Testis (tissue), 3 donors: ENCODE results near the gene BMP7. TPM values are rescaled to one million over a fixed set of nuclear protein-coding genes. Genes with fewer than 3 reads are reported as not detected.

Experiments used
- DNase-seq: peaks from one replicate; pipeline ENCODE4 v3.0.0-alpha.2; 2019
- H3K27ac ChIP-seq, 2 donors: fragments of 200-600 bp; sonication (generic); one replicate each; pipeline ENCODE4 v1.5.1; 2019
- H3K27me3 ChIP-seq: fragments of 200-600 bp; sonication (generic); one replicate; pipeline ENCODE4 v1.5.1; 2019
- H3K36me3 ChIP-seq: fragments of 200-600 bp; sonication (generic); one replicate; pipeline ENCODE4 v1.5.1; 2017; ENCODE audit warnings: low read depth; ENCODE audit errors: missing control alignments
- H3K4me1 ChIP-seq: fragments of 200-600 bp; sonication (generic); one replicate; pipeline ENCODE4 v1.5.1; 2019
- H3K4me3 ChIP-seq, 2 donors: fragments of 200-600 bp; sonication (generic); one replicate each; pipeline ENCODE4 v1.5.1; 2017 to 2019
- H3K9me3 ChIP-seq: fragments of 200-600 bp; sonication (generic); one replicate; pipeline ENCODE4 v1.5.1; 2017
- POLR2A ChIP-seq: fragments of 450-650 bp; IDR thresholded peaks from one replicate; pipeline ENCODE4 v1.6.1; 2017; ENCODE audit warnings: antibody characterized with exemption, mild to moderate bottlenecking, moderate library complexity
- WGBS, 2 donors: methylation state at CpG; one replicate each; pipeline ENCODE4 v1.1.5; 2018; 5-methylcytosine and 5-hydroxymethylcytosine counted together
- intact Hi-C: fragments of 100-400 bp; cut with DNase I; formaldehyde crosslinking; loops from one replicate; pipeline ENCODE4 v1.15.1; 2023; ENCODE audit warnings: low total_unique reads
- polyA plus RNA-seq: library from polyadenylated mRNA; stranded (reverse); fragments of 350-450 nt; fragmentation: Illumina TruSeq; extraction: RNeasy Lipid Tissue Mini Kit (QIAGEN cat#74804); gene quantifications from one replicate; pipeline ENCODE4 v1.2.3, GENCODE V29; 2014; ENCODE audit warnings: low read depth, low replicate concordance; ENCODE audit not compliant: insufficient read depth
- total RNA-seq, 2 donors: library from RNA; depleted of rRNA; stranded (reverse); fragments of >200 nt; gene quantifications; one replicate each; pipeline ENCODE4 v1.2.3, GENCODE V29; 2016
- TF ChIP-seq, protein P1 (sequence below), 3 experiments: fragments of 450-650 bp in 2 of 3; fragments of 200-600 bp in 1 of 3; sonication (generic) in 1 of 3; IDR thresholded peaks; one replicate each; pipeline ENCODE4 v1.5.1; 2016 to 2019; ENCODE audit warnings: antibody characterized with exemption in 3 of 3, mild to moderate bottlenecking in 2 of 3, moderate library complexity in 1 of 3

Gene BMP7
- total and polyA plus RNA-seq, 3 donors from 2014 or later, result 2.4 to 7.1 (median 3.3) TPM

DNA sequence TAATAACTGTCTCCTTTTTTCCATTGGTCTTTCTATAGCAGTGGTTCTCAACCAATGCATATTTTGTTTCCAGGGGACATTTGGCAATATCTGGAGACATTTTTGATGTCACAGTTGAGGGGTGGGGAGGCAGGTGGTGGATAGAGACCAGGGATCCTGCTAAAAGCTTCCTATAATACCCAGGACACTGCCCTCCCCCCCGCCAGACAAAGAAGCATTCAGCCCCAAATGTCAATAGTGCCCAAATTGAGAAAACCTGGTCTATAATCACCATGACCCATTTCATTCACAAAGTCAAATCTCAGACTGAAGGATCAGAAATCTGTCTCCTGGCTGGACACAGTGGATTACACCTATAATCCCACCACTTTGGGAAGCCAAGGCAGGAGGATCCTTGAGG is 128.8 kb downstream of the BMP7 start:
- no peaks in the 10 kb centered on the region for H3K36me3 ChIP-seq
- TF ChIP-seq, protein P1, sequence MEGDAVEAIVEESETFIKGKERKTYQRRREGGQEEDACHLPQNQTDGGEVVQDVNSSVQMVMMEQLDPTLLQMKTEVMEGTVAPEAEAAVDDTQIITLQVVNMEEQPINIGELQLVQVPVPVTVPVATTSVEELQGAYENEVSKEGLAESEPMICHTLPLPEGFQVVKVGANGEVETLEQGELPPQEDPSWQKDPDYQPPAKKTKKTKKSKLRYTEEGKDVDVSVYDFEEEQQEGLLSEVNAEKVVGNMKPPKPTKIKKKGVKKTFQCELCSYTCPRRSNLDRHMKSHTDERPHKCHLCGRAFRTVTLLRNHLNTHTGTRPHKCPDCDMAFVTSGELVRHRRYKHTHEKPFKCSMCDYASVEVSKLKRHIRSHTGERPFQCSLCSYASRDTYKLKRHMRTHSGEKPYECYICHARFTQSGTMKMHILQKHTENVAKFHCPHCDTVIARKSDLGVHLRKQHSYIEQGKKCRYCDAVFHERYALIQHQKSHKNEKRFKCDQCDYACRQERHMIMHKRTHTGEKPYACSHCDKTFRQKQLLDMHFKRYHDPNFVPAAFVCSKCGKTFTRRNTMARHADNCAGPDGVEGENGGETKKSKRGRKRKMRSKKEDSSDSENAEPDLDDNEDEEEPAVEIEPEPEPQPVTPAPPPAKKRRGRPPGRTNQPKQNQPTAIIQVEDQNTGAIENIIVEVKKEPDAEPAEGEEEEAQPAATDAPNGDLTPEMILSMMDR (IDR thresholded peaks at IDR 0.05), result no peak
- TF ChIP-seq POLR2A, result no peak
- H3K4me1 ChIP-seq, result no peaks in the 10 kb centered on the region
- no peaks in the 10 kb centered on the region for H3K9me3 ChIP-seq
- intact Hi-C loops, result no loop called here
- H3K27ac ChIP-seq, result no peak overlapping the region
- no peak for DNase-seq
- 89 to 100% methylated on average over 1 of the region's 1 CpG for WGBS, 2 donors
- no peaks in the 10 kb centered on the region for H3K27me3 ChIP-seq
- no peak overlapping the region for H3K4me3 ChIP-seq

DNA sequence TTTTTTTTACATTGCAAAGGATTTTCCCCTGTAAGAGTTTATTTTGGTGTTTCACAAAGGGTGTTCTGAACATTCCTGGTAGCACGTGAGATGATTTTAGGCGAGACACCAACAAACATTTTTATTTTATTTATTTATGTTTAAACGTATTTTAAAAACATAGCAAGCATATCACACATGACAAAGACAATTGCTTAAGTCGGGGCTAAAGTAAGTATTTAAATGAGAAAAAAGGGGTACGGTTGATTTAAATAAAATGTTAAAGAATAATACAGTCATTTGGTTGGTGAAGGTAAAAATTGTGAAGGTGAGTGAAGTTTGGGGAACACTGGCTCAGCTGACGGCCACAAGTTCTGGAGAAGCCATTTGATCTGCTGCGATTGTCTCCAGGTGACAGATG is 129.7 kb downstream of the BMP7 start:
- Histone ChIP-seq H3K9me3 (no peaks in the 10 kb centered on the region), H3K27me3 (no peaks in the 10 kb centered on the region), H3K4me3 (no peak overlapping the region), H3K4me1 (no peaks in the 10 kb centered on the region), H3K36me3 (no peaks in the 10 kb centered on the region), H3K27ac (no peak overlapping the region)
- intact Hi-C loops, result no loop called here
- DNase-seq, result no peak
- TF ChIP-seq, protein P1 (IDR thresholded peaks at IDR 0.05), result no peak
- TF ChIP-seq POLR2A, result no peak
- WGBS, 2 donors, result 84 to 86% methylated on average over 7 of the region's 7 CpGs

- 54 to 57% methylated on average over 6 of the region's 6 CpGs for WGBS, 2 donors
- intact Hi-C loops, result no loop called here
- TF ChIP-seq POLR2A, result no peak
- TF ChIP-seq, protein P1 (IDR thresholded peaks at IDR 0.05), result no peak
- Histone ChIP-seq H3K27me3 (no peaks in the 10 kb centered on the region), H3K9me3 (no peaks in the 10 kb centered on the region), H3K4me1 (no peaks in the 10 kb centered on the region), H3K27ac (no peak overlapping the region), H3K36me3 (no peaks in the 10 kb centered on the region), H3K4me3 (peak overlapping the region in 1 of 2 donors; percentile 14)
- peak; percentile 68 for DNase-seq
Measured at GRCh38 chr20:57135875-57136274, 130.6 kb downstream of the BMP7 start.

DNA sequence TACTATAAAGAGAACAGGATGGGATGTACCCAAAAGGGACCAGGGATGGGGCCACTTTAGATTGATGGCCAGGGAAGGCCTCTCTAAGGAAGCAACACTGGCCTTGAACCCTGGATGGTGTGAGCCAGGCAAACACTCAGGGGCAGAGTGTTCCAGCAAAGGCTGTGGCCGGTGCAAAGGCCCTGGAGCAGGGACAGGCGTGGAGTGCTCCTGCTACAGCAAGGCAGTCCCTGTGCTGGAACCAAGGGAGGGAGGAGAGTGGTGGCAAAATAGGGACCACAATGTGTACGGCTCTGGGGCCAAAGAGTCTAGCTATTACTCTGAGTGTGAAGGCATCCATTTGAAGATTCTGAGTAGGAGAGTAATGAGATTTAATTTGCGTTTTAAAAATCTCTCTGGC is 131.6 kb downstream of the BMP7 start:
- intact Hi-C loops, result no loop called here
- Histone ChIP-seq H3K9me3 (no peaks in the 10 kb centered on the region), H3K27me3 (no peaks in the 10 kb centered on the region), H3K27ac (no peak overlapping the region), H3K4me1 (no peaks in the 10 kb centered on the region), H3K36me3 (no peaks in the 10 kb centered on the region), H3K4me3 (no peak overlapping the region)
- 80 to 81% methylated on average over 4 of the region's 4 CpGs for WGBS, 2 donors
- TF ChIP-seq POLR2A, result no peak
- TF ChIP-seq, protein P1 (IDR thresholded peaks at IDR 0.05), result no peak
- DNase-seq, result no peak

- H3K27ac ChIP-seq, result no peak overlapping the region
- 33 to 46% methylated on average over 14 of the region's 14 CpGs for WGBS, 2 donors
- H3K4me3 ChIP-seq, result no peak overlapping the region
- no peaks in the 10 kb centered on the region for H3K27me3 ChIP-seq
- no peaks in the 10 kb centered on the region for H3K4me1 ChIP-seq
- TF ChIP-seq, protein P1 (IDR thresholded peaks at IDR 0.05), result no peak
- no peak for TF ChIP-seq POLR2A
- intact Hi-C loops, result no loop called here
- DNase-seq, result no peak
- no peaks in the 10 kb centered on the region for H3K36me3 ChIP-seq
- H3K9me3 ChIP-seq, result no peaks in the 10 kb centered on the region
Measured at GRCh38 chr20:57133926-57134650, 132.4 kb downstream of the BMP7 start.
